NOMO-1 treated with dmso at 0.1 percent for 144 hours (cell line): ENCODE results near the gene BEND6.

Experiments used
- DNase-seq: peaks from one replicate; lab custom pipeline; 2025; ENCODE audit not compliant: unreplicated experiment; lab: John Stamatoyannopoulos, UW

Gene BEND6, protein sequence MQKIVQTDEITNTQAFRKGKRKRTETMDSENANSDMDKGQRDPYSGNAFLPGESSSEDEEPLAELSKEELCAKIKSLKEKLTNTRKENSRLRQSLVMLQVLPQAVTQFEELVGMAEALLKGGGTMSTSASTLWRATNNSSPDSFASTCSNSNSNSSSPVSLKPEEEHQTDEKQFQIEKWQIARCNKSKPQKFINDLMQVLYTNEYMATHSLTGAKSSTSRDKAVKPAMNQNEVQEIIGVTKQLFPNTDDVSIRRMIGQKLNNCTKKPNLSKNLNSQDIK

DNA sequence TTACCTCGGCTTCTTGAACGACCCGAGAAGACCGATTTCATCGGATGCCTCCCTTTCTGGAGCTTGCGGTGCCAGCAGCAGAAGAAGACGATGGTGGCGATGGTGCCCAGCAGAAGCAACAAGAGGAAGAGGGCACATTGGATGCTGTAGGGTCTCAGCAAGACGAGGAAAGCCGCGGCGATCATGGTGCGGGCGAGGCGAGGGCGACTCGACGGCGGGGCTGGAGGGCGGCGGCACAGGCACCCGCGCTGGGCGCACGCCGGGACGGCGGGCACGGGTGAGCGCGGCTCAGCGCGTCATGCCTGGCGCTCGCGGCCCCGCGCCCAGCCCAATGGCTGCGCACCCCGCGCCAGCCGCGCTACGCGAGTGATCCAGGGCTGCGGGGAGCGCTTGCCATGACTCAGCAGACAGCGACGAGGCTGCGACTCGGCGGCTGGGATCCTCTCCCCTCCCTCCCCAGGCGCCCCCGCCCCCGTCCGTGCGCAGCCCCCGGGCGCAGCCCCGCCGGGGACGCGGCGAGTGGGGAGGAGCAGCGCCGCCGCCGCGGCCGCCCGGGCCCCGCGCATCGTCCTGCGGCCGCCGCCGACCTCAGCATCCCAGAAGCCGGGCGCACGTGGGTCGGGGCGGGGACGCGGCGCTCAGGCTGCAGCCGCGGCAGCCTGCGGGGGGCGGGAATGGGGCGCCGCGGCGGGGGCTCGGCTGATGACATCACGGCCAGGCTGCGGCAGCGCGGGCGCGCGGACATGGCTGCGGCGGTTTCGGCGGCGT lies at the start of gene BEND6:
TSS of gene BEND6 (plus strand) at position 705 of the 768 bp plus-strand sequence. CDS start 26,704 bp downstream, outside the sequence.
- DNase-seq, result no peak

GRCh38 chr6:56905378-56905777 lies 49.5 kb upstream of the BEND6 start:
- DNase-seq, result no peak

GRCh38 chr6:56906752-56907151 lies 48.2 kb upstream of the BEND6 start:
- DNase-seq, result no peak

- DNase-seq, result no peak
Observed at GRCh38 chr6:56909115-56909907, 45.6 kb upstream of the BEND6 start.

GRCh38 chr6:56911847-56912246 lies 43.1 kb upstream of the BEND6 start:
- DNase-seq, result no peak

DNA sequence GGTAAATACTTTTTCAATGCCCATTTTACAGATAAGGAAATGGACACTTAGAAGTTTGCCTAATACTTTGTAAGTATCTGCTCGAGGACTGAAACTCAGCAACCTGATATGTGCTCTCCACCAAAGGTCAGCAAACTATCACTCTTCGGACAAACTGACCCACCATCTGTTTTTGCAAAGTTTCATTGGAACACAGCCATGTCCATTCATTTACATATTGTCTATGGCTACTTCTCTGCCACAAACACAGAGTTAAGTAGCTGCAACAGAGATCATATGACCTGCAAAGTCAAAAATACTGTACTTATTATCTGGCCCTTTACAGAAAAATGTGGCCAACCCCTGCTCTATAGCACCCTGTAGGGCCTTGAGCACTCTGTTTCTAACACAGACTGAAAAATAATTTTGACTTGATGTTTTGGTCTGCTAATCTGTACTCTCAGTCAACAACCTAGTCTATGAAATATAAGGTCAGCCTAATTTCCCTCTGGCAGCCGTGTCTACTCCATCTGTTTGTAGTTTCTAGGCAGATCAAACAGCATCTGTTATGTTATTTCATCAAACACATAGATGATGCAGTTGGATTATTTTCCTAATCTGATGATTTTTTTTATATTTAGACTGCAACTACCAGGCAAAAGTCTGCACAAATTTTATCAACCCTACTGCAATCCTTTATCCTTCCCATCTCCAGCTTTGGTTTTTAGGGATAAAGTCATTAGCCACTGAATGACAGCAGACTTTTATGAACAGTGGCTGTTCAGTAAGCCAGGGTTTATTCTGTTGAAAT lies 41.4 kb upstream of the BEND6 start:
- no peak for DNase-seq

DNA sequence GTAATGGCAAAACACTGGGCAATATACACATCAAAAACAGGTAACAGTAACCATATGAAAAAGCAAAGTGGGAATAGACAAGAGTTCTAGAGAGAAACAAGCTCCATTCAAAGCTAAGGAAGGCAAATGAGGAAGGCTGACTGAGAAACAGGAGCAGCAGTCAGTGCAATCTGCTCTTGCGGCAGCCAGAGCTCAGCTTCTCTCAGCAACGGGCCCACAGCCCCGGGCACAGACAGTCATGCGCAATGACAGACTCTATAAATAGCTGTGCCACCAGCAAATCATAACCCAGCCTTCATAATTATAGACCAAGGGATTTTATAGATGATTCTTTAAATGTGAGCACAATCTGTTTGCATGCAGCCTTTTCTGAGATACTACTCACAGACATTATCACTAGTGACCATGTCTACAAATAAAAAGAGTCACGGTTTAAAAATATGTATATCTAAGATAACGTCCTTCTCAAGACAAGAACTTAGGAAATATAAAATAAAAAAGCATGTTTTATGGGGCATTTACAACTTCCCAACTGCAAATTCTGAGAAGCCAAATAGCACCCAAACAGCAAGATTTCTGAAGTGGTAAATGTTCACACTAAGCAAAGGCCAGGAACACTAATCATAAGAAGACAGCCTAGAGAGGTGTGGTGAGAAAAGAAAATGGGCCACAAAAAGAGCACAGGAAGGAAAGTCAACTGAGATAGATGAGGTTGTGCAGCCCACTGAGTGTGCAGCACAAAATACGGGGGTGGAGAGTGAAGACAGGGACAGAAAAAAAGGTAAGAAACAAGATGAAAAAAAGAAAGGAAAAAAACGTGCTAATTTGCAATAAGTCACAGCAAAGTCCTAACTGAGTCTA lies 39.9 kb upstream of the BEND6 start:
- DNase-seq, result peak; percentile 67

- DNase-seq, result no peak
Observed at GRCh38 chr6:56915832-56916231, 39.1 kb upstream of the BEND6 start.

GRCh38 chr6:56916849-56917551 lies 37.9 kb upstream of the BEND6 start:
- no peak for DNase-seq

DNA sequence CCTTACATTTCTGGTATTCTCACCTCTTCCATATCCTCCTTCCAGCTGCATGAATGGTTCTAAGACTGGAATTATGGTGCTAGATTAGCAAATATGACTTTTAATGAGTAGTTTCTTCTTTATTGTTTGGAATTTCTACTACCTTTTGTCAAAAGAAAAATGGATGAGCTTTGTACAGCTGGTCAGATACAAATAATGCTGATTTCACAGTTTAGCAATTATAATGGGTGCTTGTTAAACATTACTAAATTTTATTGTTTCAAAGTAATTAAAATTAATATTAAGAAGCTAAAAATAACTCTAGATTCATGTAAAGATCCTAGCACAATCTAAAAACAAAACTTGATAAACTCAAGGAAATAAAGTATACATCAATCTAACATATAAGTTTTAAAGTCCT lies 32.3 kb upstream of the BEND6 start:
- DNase-seq, result no peak

GRCh38 chr6:56923565-56923964 lies 31.3 kb upstream of the BEND6 start:
- no peak for DNase-seq

DNA sequence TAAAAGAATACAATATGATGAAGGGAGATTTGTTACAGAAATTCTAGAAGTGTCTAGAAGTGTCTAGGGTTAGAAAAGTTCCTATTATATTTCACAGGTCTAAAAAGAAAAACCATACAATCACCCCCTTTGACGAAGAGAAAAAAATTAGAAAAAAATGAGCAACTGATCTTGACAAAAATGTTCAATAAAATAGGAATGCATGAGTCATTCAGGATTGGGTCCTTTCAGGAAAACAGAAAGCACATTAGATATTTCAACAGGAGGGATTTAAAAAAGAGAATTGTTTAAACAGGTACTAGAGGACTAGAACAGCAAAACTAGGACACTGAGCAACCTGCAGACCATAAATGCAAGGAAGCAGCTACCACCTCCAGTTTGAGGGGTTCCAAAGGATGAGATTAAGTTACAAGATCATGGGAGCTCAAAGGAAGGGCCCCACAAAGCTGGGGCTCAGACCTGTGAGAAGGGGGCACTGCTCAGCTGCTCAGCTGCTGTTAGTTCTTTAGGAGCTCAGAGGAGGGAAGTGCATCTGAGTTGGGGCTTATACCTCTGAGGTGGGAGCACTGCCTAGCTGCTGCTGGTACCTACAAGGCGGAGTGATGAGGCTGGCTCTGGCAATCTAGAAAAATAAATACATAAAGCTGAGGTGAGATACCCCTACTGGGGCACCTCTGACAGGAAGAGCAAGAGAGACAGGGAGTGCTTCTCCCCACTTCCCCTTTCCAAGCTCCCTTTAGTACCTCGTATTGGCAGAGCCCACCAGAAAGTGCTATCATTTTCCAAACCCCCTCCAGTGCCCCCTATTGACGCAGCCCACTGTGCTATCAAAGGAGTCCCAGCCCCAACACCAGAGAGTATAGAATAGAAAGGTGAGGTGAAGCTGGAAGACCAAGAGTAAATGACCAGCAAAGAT lies 27.1 kb upstream of the BEND6 start:
- DNase-seq, result peak; percentile 42

DNA sequence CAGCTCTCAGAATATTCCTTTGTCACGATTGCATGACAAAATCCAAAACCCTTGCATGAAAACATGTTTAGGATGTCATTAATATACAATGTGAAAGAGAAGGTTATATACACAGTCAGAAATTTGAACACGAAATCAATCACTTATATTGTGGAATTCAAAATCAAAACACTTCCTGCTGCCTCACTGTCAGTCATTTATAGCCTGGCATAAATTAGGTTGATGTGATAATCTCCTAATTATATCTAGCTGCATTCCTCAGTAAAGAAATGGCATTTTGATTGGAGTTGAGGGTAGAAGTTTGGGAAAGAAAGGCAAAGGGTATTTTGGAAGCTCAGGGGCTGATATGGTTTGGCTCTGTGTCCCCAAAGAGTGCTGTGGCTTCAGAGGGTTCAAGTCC lies 24.1 kb upstream of the BEND6 start:
- no peak for DNase-seq

GRCh38 chr6:56932910-56933477 lies 21.9 kb upstream of the BEND6 start:
- peak; percentile 93 for DNase-seq

DNA sequence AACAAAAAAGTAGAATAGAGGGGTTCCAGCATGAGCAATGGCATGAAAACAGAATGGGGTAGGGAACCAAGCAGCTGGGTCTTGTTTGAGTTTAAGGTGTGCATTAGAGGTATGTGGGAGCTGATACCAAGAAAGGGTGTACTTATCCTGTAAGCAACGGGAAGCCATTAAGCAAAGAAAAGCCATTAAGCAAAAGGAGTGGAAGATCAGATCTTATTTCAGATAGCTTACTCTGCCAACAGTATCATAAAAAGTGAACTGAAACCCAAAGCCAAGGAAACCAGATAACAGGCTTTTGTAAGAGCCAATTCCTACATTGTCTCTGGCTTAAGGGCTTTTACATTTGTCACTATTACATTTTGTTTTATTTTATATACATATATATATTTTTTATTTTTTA lies 21.3 kb upstream of the BEND6 start:
- peak; percentile 35 for DNase-seq

- DNase-seq, result no peak
Observed at GRCh38 chr6:56934876-56935275, 20.0 kb upstream of the BEND6 start.

DNA sequence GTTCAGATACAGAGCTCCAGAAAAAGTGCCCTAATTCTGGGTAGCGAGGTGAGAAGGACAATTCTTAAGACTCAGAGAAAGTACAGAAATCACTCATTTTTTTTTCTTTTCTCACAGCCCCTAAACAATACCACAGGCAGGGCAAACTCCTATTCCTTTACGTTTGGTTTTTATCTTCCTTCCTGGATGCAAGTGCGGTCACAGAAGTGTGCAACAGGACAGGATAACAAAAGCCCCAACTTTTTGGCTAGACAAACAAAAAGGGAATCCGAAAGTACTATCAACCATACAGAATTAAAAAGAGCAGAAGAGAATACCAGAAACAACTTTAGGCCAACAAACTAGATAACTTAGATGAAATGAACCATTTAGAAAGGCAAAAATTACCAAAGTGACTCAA lies 18.4 kb upstream of the BEND6 start:
- DNase-seq, result no peak

GRCh38 chr6:56938649-56939191 lies 16.2 kb upstream of the BEND6 start:
- no peak for DNase-seq
